K562 (cell line): ENCODE data around the gene SIGLEC6. TPM values are rescaled to one million over a fixed set of nuclear protein-coding genes. Genes with fewer than 3 reads are reported as not detected.

Experiments
- AFF1 ChIP-seq, 2 experiments: fragments of 450-650 bp; IDR thresholded peaks; 2 replicates each; pipeline ENCODE4 v1.6.1; 2018; ENCODE audit warnings: mild to moderate bottlenecking in 2 of 2, low read depth in 1 of 2; ENCODE audit not compliant: partially characterized antibody in 2 of 2
- CTBP1 ChIP-seq: fragments of 450-650 bp; IDR thresholded peaks from 2 replicates; pipeline ENCODE4 v1.6.1; 2016; ENCODE audit warnings: borderline replicate concordance
- GABPB1 ChIP-seq: sonication (generic); formaldehyde crosslinking; IDR thresholded peaks from 2 replicates; pipeline ENCODE4 v1.8.0; 2022; ENCODE audit warnings: mild to moderate bottlenecking, missing genetic modification reagents
- HES1 ChIP-seq: fragments of 450-650 bp; IDR thresholded peaks from 2 replicates; pipeline ENCODE4 v1.6.1; 2016; ENCODE audit warnings: low read depth, mild to moderate bottlenecking, moderate library complexity
- L3MBTL2 ChIP-seq: fragments of 450-650 bp; IDR thresholded peaks from 2 replicates; pipeline ENCODE4 v1.6.1; 2016; ENCODE audit warnings: mild to moderate bottlenecking, moderate library complexity
- MEF2D ChIP-seq: conservative IDR thresholded peaks from 2 replicates; pipeline ENCODE4 v1.6.1; 2016; ENCODE audit warnings: low read depth, missing genetic modification characterization, missing compliant biosample characterization
- MYC ChIP-seq, 2 experiments: fragments of 250-450 bp in 1 of 2; sonication (Bioruptor Pico) in 1 of 2; IDR thresholded peaks; 2 replicates each; pipeline versions ENCODE4 v1.5.1 to v1.6.1; 2012 to 2021; ENCODE audit warnings: low read depth in 2 of 2, borderline replicate concordance in 1 of 2, improper control_type of control experiment in 1 of 2, low read length in 1 of 2, mild to moderate bottlenecking in 1 of 2, moderate library complexity in 1 of 2
- NCOA1 ChIP-seq: fragments of 450-650 bp; IDR thresholded peaks from 2 replicates; pipeline ENCODE4 v1.6.1; 2016; ENCODE audit warnings: low read depth
- NR2C1 ChIP-seq, 2 experiments: fragments of 450-650 bp; IDR thresholded peaks; 2 replicates each; pipeline ENCODE4 v1.6.1; 2017; ENCODE audit warnings: mild to moderate bottlenecking in 2 of 2, antibody characterized with exemption in 1 of 2, inconsistent platforms in 1 of 2, missing compliant biosample characterization in 1 of 2, missing genetic modification characterization in 1 of 2
- PHB ChIP-seq: fragments of 250-450 bp; sonication (Bioruptor Pico); IDR thresholded peaks from 2 replicates; pipeline ENCODE4 v1.5.0; 2021
- POLR2H ChIP-seq: IDR thresholded peaks from 2 replicates; pipeline ENCODE4 v1.6.1; 2016; ENCODE audit warnings: missing genetic modification characterization, low read depth, mild to moderate bottlenecking, control low read depth, missing compliant biosample characterization, moderate library complexity
- RBBP5 ChIP-seq: fragments of 200-600 bp; sonication (generic); IDR thresholded peaks from 2 replicates; pipeline ENCODE4 v1.6.1; 2012; ENCODE audit warnings: borderline replicate concordance, mild to moderate bottlenecking, low read length, control low read depth, inconsistent platforms; ENCODE audit not compliant: insufficient read depth, poor library complexity, severe bottlenecking
- SREBF2 ChIP-seq: sonication (generic); formaldehyde crosslinking; IDR thresholded peaks from 2 replicates; pipeline ENCODE4 v1.4.0; 2020; ENCODE audit warnings: mild to moderate bottlenecking, missing genetic modification reagents
- TAF9B ChIP-seq: fragments of 450-650 bp; IDR thresholded peaks from 2 replicates; pipeline ENCODE4 v1.6.1; 2018; ENCODE audit warnings: mild to moderate bottlenecking; ENCODE audit not compliant: partially characterized antibody
- TBP ChIP-seq: optimal IDR thresholded peaks from 2 replicates; pipeline ENCODE3; 2011; ENCODE audit warnings: low read depth, low read length, improper control_type of control experiment
- ZBED1 ChIP-seq: IDR thresholded peaks from 2 replicates; pipeline ENCODE4 v1.6.1; 2014
- ZFX ChIP-seq: sonication (generic); formaldehyde crosslinking; IDR thresholded peaks from 2 replicates; pipeline ENCODE4 v1.8.0; 2022; ENCODE audit warnings: mild to moderate bottlenecking, missing genetic modification reagents, moderate library complexity
- polyA plus RNA-seq, 8 experiments: library from polyadenylated mRNA; depleted of rRNA in 4 of 8; stranded (reverse) in 5 of 8; unstranded in 3 of 8; fragments of >200 nt; fragmentation: Nextera tagmentation in 2 of 8; fragmentation: Illumina TruSeq in 1 of 8; extraction: Ambion mirVana in 2 of 8; extraction: Trizol in 1 of 8; gene quantifications; 2 replicates each; pipeline versions ENCODE4 v1.2.1 to v1.2.3, GENCODE V29; 2011 to 2014; ENCODE audit warnings: inconsistent platforms in 1 of 8, missing spikeins in 1 of 8
- total RNA-seq, 7 experiments: library from RNA; depleted of rRNA in 6 of 7; stranded (reverse); fragments of >200 nt in 6 of 7; fragmentation: Illumina TruSeq in 2 of 7; extraction: Trizol in 2 of 7; gene quantifications; 2 replicates each; pipeline versions ENCODE4 v1.2.1 to v1.2.3, GENCODE V29; 2011 to 2021; ENCODE audit warnings: low replicate concordance in 1 of 7
- TF ChIP-seq, protein P1 (sequence below), 2 experiments: fragments of 450-650 bp; conservative IDR thresholded peaks; 2 replicates each; pipeline ENCODE4 v1.6.1; 2017; ENCODE audit warnings: mild to moderate bottlenecking in 2 of 2, moderate library complexity in 2 of 2
- TF ChIP-seq, protein P2 (sequence below): sonication (generic); formaldehyde crosslinking; IDR thresholded peaks from 2 replicates; pipeline ENCODE4 v1.8.1; 2022; ENCODE audit warnings: missing genetic modification reagents

Gene SIGLEC6
- total and polyA plus RNA-seq, 9 of the 15 experiments (the other 6 are each of a cell fraction or from before 2014, with no cell fraction given), result 0.03 to 17.5 (median 0.71) TPM

DNA sequence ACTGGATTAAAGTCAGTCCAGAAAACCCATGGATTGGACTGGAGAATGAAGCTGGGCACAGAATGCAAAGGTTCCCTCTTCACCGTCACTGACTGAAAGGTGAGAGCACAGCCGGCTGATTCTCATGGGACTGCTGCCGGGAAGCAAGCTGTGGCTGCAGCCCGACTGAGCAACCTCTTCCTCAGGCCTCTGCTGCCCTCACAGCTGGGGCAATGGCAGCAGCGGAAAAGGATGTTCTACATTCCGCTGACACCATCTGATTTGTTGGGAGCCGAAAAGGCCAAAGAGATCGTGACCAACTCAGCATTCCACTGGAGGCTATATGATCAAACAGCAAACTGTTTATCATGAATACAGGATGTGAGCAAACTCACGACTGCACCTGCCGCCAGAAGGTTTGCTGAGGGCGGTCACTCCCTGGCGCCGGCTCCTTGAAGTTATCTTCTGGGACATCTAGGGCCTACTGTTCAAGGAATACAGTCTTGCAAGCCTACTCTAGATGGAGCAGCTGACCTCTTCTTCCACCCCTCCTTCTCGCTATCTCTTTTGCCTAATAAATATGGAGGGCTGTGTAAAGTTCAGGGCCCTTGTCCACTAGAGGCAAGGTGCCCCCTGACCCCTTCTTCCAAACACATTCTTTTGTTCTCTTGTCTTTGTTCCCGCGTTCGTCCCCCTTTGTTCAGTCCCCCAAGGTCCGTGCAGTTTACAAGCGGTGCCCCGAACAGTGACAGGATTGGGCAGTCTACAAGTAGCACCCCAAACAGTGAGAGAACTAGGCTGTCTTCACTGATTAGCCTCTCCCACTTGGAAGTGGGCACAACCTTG lies 19.6 kb upstream of the SIGLEC6 start (continued):
- TF ChIP-seq, protein P1, sequence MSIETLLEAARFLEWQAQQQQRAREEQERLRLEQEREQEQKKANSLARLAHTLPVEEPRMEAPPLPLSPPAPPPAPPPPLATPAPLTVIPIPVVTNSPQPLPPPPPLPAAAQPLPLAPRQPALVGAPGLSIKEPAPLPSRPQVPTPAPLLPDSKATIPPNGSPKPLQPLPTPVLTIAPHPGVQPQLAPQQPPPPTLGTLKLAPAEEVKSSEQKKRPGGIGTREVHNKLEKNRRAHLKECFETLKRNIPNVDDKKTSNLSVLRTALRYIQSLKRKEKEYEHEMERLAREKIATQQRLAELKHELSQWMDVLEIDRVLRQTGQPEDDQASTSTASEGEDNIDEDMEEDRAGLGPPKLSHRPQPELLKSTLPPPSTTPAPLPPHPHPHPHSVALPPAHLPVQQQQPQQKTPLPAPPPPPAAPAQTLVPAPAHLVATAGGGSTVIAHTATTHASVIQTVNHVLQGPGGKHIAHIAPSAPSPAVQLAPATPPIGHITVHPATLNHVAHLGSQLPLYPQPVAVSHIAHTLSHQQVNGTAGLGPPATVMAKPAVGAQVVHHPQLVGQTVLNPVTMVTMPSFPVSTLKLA (conservative IDR thresholded peaks at IDR 0.05), result peak in 1 of 2 experiments; percentile 35; a peak in 3 of 4 replicates
- TF ChIP-seq ZFX (CRISPR knock-in tag) (peak; percentile 66), NR2C1 (IDR thresholded peaks at IDR 0.05) (no peak), NR2C1 (tag; IDR thresholded peaks at IDR 0.05) (peak; percentile 49; the same call in 1 of the 2 replicates), CTBP1 (peak; percentile 73), TAF9B (peak; percentile 58), AFF1 (IDR thresholded peaks at IDR 0.05; ENCODE audit: low read depth in 1 of 2, partially characterized antibody in 2 of 2) (peak in 1 of 2 experiments; percentile 46), L3MBTL2 (peak; percentile 51; the same call in 1 of the 2 replicates), GABPB1 (CRISPR knock-in tag) (0 out of 2 replicates have a peak, but pooled peaks have one; percentile 17), POLR2H (tag) (peak; percentile 56; the same call in 1 of the 2 replicates), ZBED1 (0 out of 2 replicates have a peak, but pooled peaks have one; percentile 60), PHB (CRISPR knock-in tag) (0 out of 2 replicates have a peak, but pooled peaks have one; percentile 47), TBP (no peak), MEF2D (tag) (no peak), RBBP5 (peak; percentile 55), MYC (IDR thresholded peaks at IDR 0.05; ENCODE audit: low read depth, low read length) (no peak), MYC (CRISPR knock-in tag; IDR thresholded peaks at IDR 0.05; ENCODE audit: borderline replicate concordance, low read depth) (peak; percentile 34; the same call in 1 of the 2 replicates), HES1 (no peak), SREBF2 (no peak), NCOA1 (peak; percentile 58; the same call in 1 of the 2 replicates)
- TF ChIP-seq, protein P2, sequence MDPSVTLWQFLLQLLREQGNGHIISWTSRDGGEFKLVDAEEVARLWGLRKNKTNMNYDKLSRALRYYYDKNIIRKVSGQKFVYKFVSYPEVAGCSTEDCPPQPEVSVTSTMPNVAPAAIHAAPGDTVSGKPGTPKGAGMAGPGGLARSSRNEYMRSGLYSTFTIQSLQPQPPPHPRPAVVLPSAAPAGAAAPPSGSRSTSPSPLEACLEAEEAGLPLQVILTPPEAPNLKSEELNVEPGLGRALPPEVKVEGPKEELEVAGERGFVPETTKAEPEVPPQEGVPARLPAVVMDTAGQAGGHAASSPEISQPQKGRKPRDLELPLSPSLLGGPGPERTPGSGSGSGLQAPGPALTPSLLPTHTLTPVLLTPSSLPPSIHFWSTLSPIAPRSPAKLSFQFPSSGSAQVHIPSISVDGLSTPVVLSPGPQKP, result no peak
